ENCODE results near the gene DERL3.

DERL3 gene

GRCh38 chr22:23824476-23825245 is 14.1 kb downstream of the DERL3 start:
- Histone ChIP-seq H3K36me3 (ENCODE audit: control insufficient read depth in 5 of 5, insufficient read depth in 5 of 5, low read length in 5 of 5) (peaks cover 0 to 87% (median 74%) of the 10 kb centered on the region in 5 donors), H3K4me3 (ENCODE audit: low read depth in 1 of 5, low read length in 5 of 5) (no peak overlapping the region), H3K9me3 (ENCODE audit: control insufficient read depth in 5 of 5, low read length in 5 of 5) (no peaks in the 10 kb centered on the region), H3K9ac (ENCODE audit: low read length in 5 of 5) (no peak overlapping the region), H3K4me1 (ENCODE audit: control insufficient read depth in 5 of 5, insufficient read depth in 5 of 5, low read length in 5 of 5) (peaks cover 11 to 48% (median 44%) of the 10 kb centered on the region in 5 donors), H3K27me3 (ENCODE audit: control insufficient read depth in 5 of 5, insufficient read depth in 4 of 5, low read length in 5 of 5) (no peaks in the 10 kb centered on the region), H3K27ac (ENCODE audit: low read depth, low read length) (no peak overlapping the region)

- peaks cover 2 to 88% (median 76%) of the 10 kb centered on the region in 5 donors for H3K36me3 ChIP-seq (ENCODE audit: control insufficient read depth in 5 of 5, insufficient read depth in 5 of 5, low read length in 5 of 5)
- no peaks in the 10 kb centered on the region for H3K27me3 ChIP-seq (ENCODE audit: control insufficient read depth in 5 of 5, insufficient read depth in 4 of 5, low read length in 5 of 5)
- H3K9ac ChIP-seq (ENCODE audit: low read length in 5 of 5): peak overlapping the region in 1 of 5 donors; percentile 64
- peaks cover 3 to 35% (median 32%) of the 10 kb centered on the region in 5 donors for H3K4me1 ChIP-seq (ENCODE audit: control insufficient read depth in 5 of 5, insufficient read depth in 5 of 5, low read length in 5 of 5)
- no peak overlapping the region for H3K4me3 ChIP-seq (ENCODE audit: low read depth in 1 of 5, low read length in 5 of 5)
- no peaks in the 10 kb centered on the region for H3K9me3 ChIP-seq (ENCODE audit: control insufficient read depth in 5 of 5, low read length in 5 of 5)
- H3K27ac ChIP-seq (ENCODE audit: low read depth, low read length): no peak overlapping the region
Observed at GRCh38 chr22:23823331-23823791, 15.4 kb downstream of the DERL3 start.

- peaks cover 3 to 27% (median 25%) of the 10 kb centered on the region in 5 donors for H3K4me1 ChIP-seq (ENCODE audit: control insufficient read depth in 5 of 5, insufficient read depth in 5 of 5, low read length in 5 of 5)
- peak overlapping the region; percentile 11 for H3K27ac ChIP-seq (ENCODE audit: low read depth, low read length)
- H3K36me3 ChIP-seq (ENCODE audit: control insufficient read depth in 5 of 5, insufficient read depth in 5 of 5, low read length in 5 of 5): peaks cover 2 to 93% (median 76%) of the 10 kb centered on the region in 5 donors
Observed at GRCh38 chr22:23822101-23822671, 16.6 kb downstream of the DERL3 start.

GRCh38 chr22:23820748-23821211 is 18.0 kb downstream of the DERL3 start:
- Histone ChIP-seq H3K27ac (ENCODE audit: low read depth, low read length) (no peak overlapping the region), H3K27me3 (ENCODE audit: control insufficient read depth in 5 of 5, insufficient read depth in 4 of 5, low read length in 5 of 5) (no peaks in the 10 kb centered on the region), H3K9me3 (ENCODE audit: control insufficient read depth in 5 of 5, low read length in 5 of 5) (no peaks in the 10 kb centered on the region), H3K4me3 (ENCODE audit: low read depth in 1 of 5, low read length in 5 of 5) (no peak overlapping the region), H3K36me3 (ENCODE audit: control insufficient read depth in 5 of 5, insufficient read depth in 5 of 5, low read length in 5 of 5) (peaks cover 2 to 93% (median 76%) of the 10 kb centered on the region in 5 donors), H3K9ac (ENCODE audit: low read length in 5 of 5) (no peak overlapping the region), H3K4me1 (ENCODE audit: control insufficient read depth in 5 of 5, insufficient read depth in 5 of 5, low read length in 5 of 5) (peaks cover 0 to 19% (median 18%) of the 10 kb centered on the region in 5 donors)

More at GRCh38 chr22:23822101-23822671, 16.6 kb downstream of the DERL3 start:
- Histone ChIP-seq H3K9me3 (ENCODE audit: control insufficient read depth in 5 of 5, low read length in 5 of 5) (no peaks in the 10 kb centered on the region), H3K4me3 (ENCODE audit: low read depth in 1 of 5, low read length in 5 of 5) (no peak overlapping the region), H3K9ac (ENCODE audit: low read length in 5 of 5) (peak overlapping the region in 1 of 5 donors; percentile 64), H3K27me3 (ENCODE audit: control insufficient read depth in 5 of 5, insufficient read depth in 4 of 5, low read length in 5 of 5) (no peaks in the 10 kb centered on the region)

- H3K36me3 ChIP-seq (ENCODE audit: control insufficient read depth in 5 of 5, insufficient read depth in 5 of 5, low read length in 5 of 5): peaks cover 2 to 81% (median 62%) of the 10 kb centered on the region in 5 donors
- no peak overlapping the region for H3K4me3 ChIP-seq (ENCODE audit: low read depth in 1 of 5, low read length in 5 of 5)
- no peak overlapping the region for H3K27ac ChIP-seq (ENCODE audit: low read depth, low read length)
- H3K4me1 ChIP-seq (ENCODE audit: control insufficient read depth in 5 of 5, insufficient read depth in 5 of 5, low read length in 5 of 5): peaks cover 0 to 18% (median 16%) of the 10 kb centered on the region in 5 donors
- no peaks in the 10 kb centered on the region for H3K9me3 ChIP-seq (ENCODE audit: control insufficient read depth in 5 of 5, low read length in 5 of 5)
- no peaks in the 10 kb centered on the region for H3K27me3 ChIP-seq (ENCODE audit: control insufficient read depth in 5 of 5, insufficient read depth in 4 of 5, low read length in 5 of 5)
- no peak overlapping the region for H3K9ac ChIP-seq (ENCODE audit: low read length in 5 of 5)
Observed at GRCh38 chr22:23818541-23818940, 20.3 kb downstream of the DERL3 start.

- peaks cover 6 to 74% (median 50%) of the 10 kb centered on the region in 5 donors for H3K36me3 ChIP-seq (ENCODE audit: control insufficient read depth in 5 of 5, insufficient read depth in 5 of 5, low read length in 5 of 5)
Observed at GRCh38 chr22:23817146-23817545, 21.7 kb downstream of the DERL3 start.

GRCh38 chr22:23816156-23816976 is 22.4 kb downstream of the DERL3 start:
- Histone ChIP-seq H3K27me3 (ENCODE audit: control insufficient read depth in 5 of 5, insufficient read depth in 4 of 5, low read length in 5 of 5) (no peaks in the 10 kb centered on the region), H3K4me1 (ENCODE audit: control insufficient read depth in 5 of 5, insufficient read depth in 5 of 5, low read length in 5 of 5) (no peaks in the 10 kb centered on the region), H3K4me3 (ENCODE audit: low read depth in 1 of 5, low read length in 5 of 5) (no peak overlapping the region), H3K9ac (ENCODE audit: low read length in 5 of 5) (no peak overlapping the region), H3K27ac (ENCODE audit: low read depth, low read length) (no peak overlapping the region), H3K9me3 (ENCODE audit: control insufficient read depth in 5 of 5, low read length in 5 of 5) (no peaks in the 10 kb centered on the region), H3K36me3 (ENCODE audit: control insufficient read depth in 5 of 5, insufficient read depth in 5 of 5, low read length in 5 of 5) (peaks cover 8 to 73% (median 46%) of the 10 kb centered on the region in 5 donors)

More at GRCh38 chr22:23817146-23817545, 21.7 kb downstream of the DERL3 start:
- Histone ChIP-seq H3K4me1 (ENCODE audit: control insufficient read depth in 5 of 5, insufficient read depth in 5 of 5, low read length in 5 of 5) (peaks cover 0 to 5% (median 4%) of the 10 kb centered on the region in 5 donors), H3K9ac (ENCODE audit: low read length in 5 of 5) (no peak overlapping the region), H3K4me3 (ENCODE audit: low read depth in 1 of 5, low read length in 5 of 5) (no peak overlapping the region), H3K9me3 (ENCODE audit: control insufficient read depth in 5 of 5, low read length in 5 of 5) (no peaks in the 10 kb centered on the region), H3K27ac (ENCODE audit: low read depth, low read length) (no peak overlapping the region), H3K27me3 (ENCODE audit: control insufficient read depth in 5 of 5, insufficient read depth in 4 of 5, low read length in 5 of 5) (no peaks in the 10 kb centered on the region)

GRCh38 chr22:23815541-23816155 is 23.2 kb downstream of the DERL3 start:
- H3K27me3 ChIP-seq (ENCODE audit: control insufficient read depth in 5 of 5, insufficient read depth in 4 of 5, low read length in 5 of 5): no peaks in the 10 kb centered on the region
- H3K4me3 ChIP-seq (ENCODE audit: low read depth in 1 of 5, low read length in 5 of 5): no peak overlapping the region
- no peaks in the 10 kb centered on the region for H3K9me3 ChIP-seq (ENCODE audit: control insufficient read depth in 5 of 5, low read length in 5 of 5)
- H3K4me1 ChIP-seq (ENCODE audit: control insufficient read depth in 5 of 5, insufficient read depth in 5 of 5, low read length in 5 of 5): no peaks in the 10 kb centered on the region
- H3K27ac ChIP-seq (ENCODE audit: low read depth, low read length): no peak overlapping the region
- H3K36me3 ChIP-seq (ENCODE audit: control insufficient read depth in 5 of 5, insufficient read depth in 5 of 5, low read length in 5 of 5): peaks cover 13 to 73% (median 39%) of the 10 kb centered on the region in 5 donors
- no peak overlapping the region for H3K9ac ChIP-seq (ENCODE audit: low read length in 5 of 5)

GRCh38 chr22:23812378-23812777 is 26.4 kb downstream of the DERL3 start:
- Histone ChIP-seq H3K27me3 (ENCODE audit: control insufficient read depth in 5 of 5, insufficient read depth in 4 of 5, low read length in 5 of 5) (no peaks in the 10 kb centered on the region), H3K27ac (ENCODE audit: low read depth, low read length) (no peak overlapping the region), H3K36me3 (ENCODE audit: control insufficient read depth in 5 of 5, insufficient read depth in 5 of 5, low read length in 5 of 5) (peaks cover 12 to 46% (median 22%) of the 10 kb centered on the region in 5 donors)

More at GRCh38 chr22:23812378-23812777, 26.4 kb downstream of the DERL3 start:
- Histone ChIP-seq H3K4me3 (ENCODE audit: low read depth in 1 of 5, low read length in 5 of 5) (no peak overlapping the region), H3K9ac (ENCODE audit: low read length in 5 of 5) (no peak overlapping the region), H3K9me3 (ENCODE audit: control insufficient read depth in 5 of 5, low read length in 5 of 5) (no peaks in the 10 kb centered on the region), H3K4me1 (ENCODE audit: control insufficient read depth in 5 of 5, insufficient read depth in 5 of 5, low read length in 5 of 5) (no peaks in the 10 kb centered on the region)
